Cerebellar cortex (tissue), 1 donor: Measurements from ENCODE around the gene FRS3.

Source experiments
- DNase-seq: peaks from one replicate; pipeline ENCODE4 v3.0.0-alpha.2; 2015; ENCODE audit warnings: low spot score

The FRS3 gene

GRCh38 chr6:41741625-41742490 is 37.8 kb downstream of the FRS3 start:
- DNase-seq = no peak

DNA sequence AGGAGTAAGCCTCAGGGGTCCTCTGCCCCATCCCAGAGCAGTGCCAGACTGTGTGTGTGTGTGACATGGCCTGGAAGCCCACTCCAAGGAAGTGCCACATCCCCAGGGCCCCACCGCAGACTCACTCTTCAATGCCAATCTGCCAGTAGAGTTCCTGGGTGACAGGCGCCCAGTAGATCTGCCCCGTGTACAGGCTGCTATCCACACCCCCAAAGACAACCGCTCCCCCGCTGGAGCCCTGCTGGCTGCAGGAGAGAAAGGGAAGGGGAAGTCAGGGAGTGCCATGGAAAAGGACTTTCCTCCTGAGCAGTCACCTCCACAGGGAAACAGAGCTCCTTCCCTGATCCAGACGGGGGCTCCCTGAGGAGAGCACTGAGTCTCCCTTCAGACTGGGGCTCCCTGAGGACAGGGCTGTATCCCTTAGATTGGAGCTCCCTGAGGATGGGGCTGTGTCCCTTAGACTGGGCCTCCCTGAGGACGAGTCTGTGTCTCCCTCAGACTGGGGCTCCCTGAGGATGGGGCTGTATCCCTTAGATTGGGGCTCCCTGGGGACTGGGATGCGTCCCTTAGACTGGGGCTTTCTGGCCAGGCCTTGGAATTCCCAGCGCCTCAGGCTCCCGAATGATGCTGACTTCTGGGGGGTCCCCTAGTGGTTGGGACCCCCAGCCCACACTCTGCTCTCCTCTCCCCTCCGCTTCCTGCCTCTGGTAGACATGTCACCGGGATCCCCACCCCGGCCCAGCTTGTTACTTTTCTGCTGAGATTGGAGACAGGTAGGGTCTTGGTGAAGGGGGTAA is 39.1 kb downstream of the FRS3 start:
- DNase-seq = no peak

DNA sequence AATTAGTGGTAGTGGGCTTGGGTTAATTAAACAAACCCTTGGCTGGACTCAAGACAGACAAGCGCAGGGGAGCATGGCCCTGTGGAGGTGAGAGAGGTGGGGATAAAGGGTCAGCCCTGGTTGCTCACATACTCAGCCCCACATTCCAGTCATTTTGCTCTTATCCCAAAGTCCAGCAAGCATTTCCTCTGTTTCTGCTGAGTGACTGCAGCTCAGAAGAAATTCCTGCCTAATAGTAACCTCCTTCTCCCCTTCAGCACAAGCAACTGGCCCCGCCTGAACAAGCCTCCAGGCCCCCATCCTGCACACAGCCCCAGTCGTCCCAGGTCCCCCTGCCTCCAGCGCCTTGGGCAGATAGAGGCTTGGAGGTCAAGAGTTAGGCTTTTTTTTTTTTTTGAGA is 40.7 kb downstream of the FRS3 start:
- DNase-seq = no peak

DNA sequence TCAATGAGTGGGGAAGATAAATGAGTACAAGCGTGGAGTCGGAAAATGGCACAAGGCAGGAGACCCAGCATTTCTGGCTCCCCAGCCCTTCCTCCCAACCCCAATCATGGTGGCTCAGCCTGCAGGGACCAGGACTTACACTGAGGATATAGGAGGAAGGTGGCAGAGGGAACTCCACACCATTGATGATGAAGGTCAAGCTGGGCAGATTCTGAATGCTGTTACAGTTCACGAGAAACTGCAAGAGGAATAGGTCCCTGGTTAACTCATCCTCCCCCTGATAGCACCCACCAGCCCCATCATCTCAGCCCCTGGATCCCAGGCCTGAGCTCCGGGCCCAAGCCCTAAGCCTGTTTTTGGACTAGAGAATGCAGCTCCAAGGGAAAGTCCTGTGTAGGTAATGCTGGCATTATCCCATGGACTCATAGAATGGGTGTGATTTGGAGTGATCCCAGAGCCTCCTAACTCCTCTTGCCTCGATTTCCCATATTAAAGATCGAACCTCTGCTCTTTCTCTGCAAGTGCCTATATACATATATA is 42.0 kb downstream of the FRS3 start:
- no peak for DNase-seq

DNA sequence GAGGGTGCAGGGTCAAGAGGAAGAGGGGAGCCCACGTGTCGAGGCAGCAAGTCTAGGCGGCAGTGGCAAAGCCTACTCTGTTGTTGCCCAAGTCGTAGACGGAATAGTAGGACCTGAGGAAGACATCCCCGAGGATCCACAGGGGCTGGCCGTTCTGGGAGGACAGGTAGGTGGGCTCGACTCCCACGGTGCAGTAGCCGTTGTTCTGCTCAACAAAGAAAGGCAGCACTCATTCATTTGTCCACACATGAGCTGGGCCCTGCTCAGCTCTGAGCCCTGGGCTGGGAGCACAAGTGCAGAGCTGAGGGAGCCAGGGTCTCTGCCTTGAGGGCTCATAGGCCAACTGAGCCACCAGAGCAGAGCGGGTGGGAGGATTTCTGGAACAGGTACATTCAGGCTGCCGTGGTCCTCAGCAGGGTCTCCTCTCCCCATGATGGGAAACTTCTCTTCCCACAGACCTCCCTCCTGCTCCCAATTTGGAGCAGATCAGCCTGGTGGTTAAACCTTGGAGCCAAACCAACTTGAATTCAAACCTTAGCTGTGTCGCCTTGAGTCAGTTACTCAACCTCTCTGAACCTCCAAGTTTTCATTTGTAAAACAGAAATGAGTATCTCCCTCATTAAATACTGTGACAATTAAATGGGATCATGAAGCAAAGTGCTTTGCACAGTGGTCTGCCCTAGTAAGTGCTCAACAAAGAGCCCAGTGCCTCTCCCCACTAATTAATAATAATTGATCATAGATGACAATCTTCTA is 42.7 kb downstream of the FRS3 start:
- no peak for DNase-seq

- peak; percentile 60 for DNase-seq
Measured at GRCh38 chr6:41736186-41736733, 43.4 kb downstream of the FRS3 start.

GRCh38 chr6:41735427-41736185 is 44.1 kb downstream of the FRS3 start, which contains the start of gene TFEB:
Gene TFEB, minus strand, starts transcription at chr6:41735608. Its CDS starts 44,395 bp downstream, at chr6:41691213.
- peak; percentile 95 for DNase-seq

GRCh38 chr6:41734666-41735426 is 44.9 kb downstream of the FRS3 start:
- DNase-seq = peak; percentile 82

DNA sequence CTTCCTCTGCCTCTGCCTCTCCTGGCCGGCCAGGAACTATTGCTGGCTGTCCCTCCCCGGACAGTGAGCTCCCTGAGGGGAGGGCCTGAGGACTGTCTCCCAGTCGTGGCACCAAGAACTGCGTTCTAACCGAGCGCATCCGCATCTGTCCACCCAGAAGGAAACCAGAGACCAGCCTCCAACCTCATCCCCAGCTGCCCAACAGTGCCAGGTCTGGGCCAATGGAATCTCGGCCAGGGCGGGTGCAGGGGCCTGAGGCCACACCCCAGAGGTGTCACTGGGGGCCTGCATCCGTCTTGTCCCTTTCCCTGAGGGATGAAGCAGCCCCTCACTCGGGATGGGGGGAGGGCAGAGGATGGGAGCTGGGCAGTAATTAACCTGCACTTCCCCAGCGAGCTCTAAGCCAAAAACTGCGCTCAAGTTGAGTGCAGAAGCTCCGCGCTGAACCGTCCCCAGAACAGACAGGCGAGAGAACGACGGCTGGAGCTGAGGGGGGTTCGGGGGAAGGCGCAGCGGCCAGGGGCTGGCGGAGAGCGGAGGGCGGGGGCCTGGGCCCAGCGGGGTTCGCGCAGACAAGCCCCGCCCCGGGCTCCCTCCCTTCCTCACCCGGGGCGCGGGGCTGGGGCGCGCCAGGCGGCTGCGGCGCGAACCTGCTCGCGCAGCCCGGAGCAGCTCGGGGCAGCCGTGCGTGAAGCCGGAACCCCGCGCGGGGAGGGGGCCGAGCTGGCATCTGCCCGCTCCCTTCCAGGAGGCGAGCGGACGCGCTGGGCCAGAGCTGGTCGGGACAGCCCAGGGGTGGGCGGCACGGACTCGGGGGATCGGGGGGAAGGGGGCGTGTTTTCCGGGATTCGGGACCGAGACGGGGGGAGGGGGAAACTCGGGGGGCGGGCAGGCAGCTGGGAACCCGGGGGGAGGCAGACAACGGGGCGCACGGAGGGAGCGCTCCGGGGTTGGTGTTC is 45.7 kb downstream of the FRS3 start:
- peak; percentile 75 for DNase-seq

- no peak for DNase-seq
Measured at GRCh38 chr6:41733360-41733706, 46.4 kb downstream of the FRS3 start.

DNA sequence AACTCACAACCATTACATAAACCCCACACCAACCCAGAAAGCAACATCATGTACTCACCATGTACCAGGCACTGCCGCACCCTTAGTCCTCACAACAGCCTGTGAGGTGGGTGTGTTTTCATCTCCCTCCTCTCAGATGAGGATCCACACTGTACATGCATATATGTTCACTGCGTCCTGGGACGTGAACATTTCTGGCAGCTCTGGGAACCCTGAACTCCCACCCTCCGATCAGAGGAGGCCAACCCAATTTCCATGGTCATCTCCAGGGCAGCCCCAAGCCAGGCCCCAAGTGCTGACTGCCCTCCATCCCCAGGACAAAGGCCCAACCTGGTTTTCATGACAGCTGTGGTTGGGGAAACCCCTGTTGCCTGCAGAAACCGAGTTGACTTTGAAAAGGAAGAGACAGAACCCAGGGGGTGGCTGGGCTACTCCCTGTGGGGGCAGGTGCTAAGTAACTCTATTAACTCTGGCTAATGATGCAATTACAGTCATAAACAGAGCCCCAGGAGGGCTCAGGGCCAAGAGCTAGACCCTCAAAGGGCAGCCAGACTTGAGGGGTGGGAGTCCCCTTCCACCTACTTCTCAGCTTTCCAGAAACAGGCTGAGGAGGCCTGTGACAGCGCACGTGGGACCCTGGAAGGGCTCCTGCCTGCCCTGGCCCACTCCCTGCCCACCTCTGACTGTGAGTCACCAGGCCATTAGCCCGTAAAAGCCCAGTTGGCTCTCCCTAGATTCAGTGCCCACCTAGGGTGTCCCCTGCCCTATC is 46.9 kb downstream of the FRS3 start:
- DNase-seq = no peak

DNA sequence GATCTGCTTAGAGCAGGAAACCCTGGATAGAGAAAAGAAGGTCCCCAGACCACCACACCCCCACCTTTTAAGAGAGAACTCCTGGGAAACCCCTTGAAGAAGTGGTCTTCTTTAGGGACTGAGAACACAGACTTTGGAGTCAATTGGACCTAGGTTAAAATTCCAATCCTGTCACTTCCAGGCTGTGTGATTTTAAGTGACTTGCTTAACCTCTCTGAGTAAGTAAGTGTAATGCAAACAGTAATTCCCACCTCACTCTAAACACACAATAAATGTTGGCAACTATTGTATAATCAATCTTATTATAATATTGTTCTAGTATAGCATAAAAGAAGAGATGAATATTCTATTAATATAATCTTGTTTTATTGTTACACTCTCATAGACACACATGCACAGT is 47.6 kb downstream of the FRS3 start:
- DNase-seq = no peak

DNA sequence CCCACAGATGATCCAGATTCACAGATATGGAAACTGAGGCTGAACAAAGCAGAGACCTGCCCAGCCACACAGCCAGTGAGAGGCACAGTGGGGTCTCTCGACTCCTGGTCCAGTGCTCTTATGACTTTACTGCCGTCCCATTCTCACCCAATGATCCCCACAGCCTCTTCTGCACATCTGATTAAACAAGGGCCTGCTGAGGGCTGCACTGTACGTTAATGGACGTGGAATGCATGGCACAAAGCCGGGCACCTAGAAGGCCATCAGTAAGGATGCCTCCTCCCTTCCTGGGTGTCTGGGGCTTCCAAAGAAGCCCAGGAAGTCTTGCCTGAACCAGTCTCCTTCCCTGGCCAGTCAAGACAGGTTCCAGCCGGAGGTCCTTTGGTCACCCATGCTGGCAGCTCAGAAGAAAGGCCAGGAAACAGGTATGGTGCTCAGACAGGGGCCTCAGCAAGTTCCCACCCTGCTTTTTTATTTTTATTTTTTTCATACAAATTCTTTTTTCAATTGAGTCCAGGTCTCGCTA is 48.1 kb downstream of the FRS3 start:
- DNase-seq = no peak

- DNase-seq = no peak
Measured at GRCh38 chr6:41730531-41731436, 48.9 kb downstream of the FRS3 start.

DNA sequence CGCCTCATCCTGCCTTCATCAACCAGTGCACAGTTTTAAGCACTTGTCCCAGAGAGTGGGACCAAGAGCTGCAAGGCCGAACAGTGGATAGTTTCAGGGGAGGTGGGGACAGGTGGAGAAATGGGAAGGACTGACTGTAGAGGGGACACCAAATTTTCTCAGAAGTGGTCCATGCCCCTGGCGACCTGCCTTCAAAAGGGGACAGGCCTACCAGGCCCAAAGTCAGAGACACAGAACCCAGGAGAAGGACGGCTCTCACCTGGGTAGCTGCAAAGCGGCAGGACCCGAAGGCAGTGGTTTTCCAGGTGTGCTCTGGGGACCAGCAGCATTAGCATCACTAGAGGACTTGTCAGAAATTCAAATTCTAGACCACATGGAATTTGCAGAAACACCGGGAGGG is 50.1 kb downstream of the FRS3 start:
- DNase-seq = no peak

DNA sequence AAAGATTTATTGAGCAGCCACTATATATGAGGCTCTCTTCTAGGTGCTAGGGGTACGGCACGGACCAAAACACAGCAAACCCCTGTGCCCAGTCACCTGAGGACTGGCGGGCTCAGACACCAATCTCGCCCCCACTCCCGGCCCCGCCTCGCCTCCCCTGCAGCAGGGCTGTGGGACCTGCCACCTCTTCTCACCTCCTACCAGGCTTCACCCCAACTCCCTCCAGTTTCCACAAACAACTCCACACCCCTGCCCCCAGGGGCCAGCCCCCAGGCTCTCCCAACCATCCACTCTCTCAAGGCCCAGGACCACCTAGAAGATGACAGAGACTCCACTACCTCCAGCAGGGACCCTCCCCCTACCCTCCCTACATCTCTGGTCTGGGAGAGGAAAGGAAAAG is 50.7 kb downstream of the FRS3 start:
- DNase-seq = no peak
